Stimulated activated CD4-positive, alpha-beta T cell treated with anti-CD3 and anti-CD28 coated beads, TNF-alpha, amount 100 ng/mL, for 48 hours (primary cell): ENCODE measurements around the gene ADAMTS17.

Experiments
- DNase-seq, 3 donors: peaks; one replicate each; pipeline ENCODE4 v3.0.0-alpha.2; 2020; ENCODE audit warnings: low read depth in 3 of 3

The ADAMTS17 gene

GRCh38 chr15:100221471-100222348, 120.1 kb downstream of the ADAMTS17 start:
- no peak for DNase-seq

DNA sequence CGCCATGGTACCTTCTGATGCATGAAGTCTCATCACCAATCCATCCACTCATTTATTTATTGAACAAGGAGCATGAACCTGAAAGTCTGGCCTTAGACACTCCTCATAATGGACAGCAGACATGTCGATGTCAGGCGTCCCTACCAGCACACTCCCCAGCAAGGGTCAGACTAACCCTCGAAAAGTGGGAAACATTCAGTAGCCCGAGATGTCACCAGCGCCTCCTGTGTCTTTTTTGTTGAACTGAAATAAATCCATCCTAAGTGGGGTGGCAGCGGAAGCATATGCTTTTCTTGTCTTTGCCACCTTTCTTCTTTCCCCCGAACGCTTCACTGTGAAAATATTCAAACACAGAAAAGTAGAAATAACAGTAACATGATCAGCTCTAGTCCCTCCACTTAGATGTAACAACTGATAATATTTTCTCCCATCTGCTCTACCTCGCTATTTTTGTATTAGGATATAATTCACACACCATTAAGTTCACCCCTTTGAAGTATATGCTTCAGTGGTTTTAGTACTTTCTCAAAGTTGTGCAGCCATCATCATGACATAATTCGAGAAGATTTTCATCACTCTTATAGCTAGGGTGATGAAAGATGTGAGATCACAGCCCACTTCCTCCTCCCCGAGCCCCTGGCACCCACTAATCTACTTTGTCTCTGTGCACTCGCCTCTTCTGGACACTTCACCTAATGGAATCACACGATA, 121.6 kb downstream of the ADAMTS17 start:
- no peak for DNase-seq

GRCh38 chr15:100218434-100218833, 123.3 kb downstream of the ADAMTS17 start:
- no peak for DNase-seq

GRCh38 chr15:100216182-100216581, 125.6 kb downstream of the ADAMTS17 start:
- DNase-seq, result no peak

- DNase-seq, result no peak
Observed at GRCh38 chr15:100215843-100216169, 126.0 kb downstream of the ADAMTS17 start.

DNA sequence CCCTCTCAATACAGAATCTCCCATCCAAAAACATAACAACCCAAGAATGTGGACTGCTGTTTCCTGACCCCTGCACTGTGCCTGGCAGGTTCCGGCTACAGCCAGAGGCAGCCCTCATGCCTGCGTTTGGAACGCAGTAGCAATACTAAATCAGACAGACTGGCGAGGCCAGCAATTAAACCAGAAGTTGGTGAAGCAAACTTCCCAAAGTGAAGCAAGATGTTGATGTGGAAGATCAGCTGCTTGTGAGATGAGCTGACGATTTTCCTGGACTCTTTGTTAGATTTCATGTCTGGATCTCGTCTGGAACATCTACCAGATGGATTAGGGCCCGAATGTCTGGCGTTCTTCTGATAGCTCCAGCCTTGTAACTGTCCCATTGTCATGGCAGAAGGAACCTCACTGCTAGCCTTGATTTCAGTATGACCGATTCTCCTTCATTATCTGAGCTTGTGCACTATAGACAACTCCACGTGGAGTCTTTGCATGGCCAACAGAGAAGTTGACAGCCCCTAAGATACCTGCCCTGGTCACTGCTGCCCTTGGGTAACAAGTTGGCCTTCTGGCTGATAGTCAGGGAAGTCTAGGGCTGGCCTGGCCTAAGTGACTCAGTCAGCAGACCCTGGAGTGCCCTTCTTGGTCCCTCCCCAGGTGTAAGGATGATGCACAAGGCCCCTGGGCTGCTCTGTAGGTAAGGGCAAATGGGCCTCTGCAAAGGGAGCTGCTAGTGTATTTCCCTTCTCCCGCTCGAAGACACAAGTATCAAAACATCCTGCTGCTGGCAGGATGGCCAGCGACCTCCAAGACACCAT, 126.5 kb downstream of the ADAMTS17 start:
- no peak for DNase-seq

GRCh38 chr15:100211855-100212850, 129.6 kb downstream of the ADAMTS17 start:
- DNase-seq, result no peak

DNA sequence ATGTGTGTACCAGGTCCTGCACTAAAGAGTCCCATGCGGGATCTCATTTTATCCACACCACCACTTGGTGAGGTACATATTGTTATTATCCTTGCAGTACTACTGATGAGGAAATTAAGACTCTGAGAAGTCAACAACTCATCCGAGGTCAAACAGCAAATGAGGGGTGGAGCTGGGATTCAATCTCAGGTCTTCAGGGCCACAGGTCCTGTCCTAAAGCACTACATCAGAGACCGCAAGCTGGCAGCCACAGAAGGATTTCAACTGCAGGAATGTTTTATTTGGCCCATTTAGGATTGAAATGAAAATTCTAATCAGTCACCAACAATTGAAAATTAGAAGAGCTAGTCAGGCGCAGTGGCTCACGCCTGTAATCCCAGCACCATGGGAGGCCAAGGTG, 131.4 kb downstream of the ADAMTS17 start:
- DNase-seq, result no peak

DNA sequence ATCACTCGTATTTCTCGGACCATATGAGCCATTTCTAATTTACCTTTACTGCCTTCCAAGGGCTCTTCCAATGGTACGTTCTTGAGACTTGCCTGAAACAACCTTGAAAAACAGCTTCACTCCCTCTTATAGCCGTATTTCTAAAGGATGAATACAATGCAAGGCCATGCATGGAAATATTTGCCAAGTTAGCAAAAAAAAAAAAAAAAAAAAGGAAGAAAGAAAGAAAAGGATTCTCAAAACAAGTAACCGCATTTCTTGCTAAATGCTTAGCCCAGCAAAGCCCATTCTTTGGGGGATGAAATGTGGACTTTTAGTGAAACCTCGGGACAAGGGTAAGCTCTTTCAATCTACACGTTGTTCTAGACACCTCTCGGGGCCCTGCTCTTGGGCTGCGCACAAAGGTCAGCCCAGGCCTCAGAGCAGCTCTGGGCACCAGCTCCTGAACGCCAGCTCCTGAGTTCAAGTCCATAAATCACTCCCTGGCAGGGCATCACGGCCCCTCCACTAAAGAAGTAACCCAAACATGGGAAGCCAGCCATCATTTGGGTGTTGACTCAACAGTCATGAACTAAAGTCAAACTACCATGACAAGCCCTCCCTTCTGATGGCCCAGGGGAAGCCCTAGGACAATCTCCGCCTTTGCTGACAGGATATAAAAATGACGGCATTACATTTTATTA, 132.7 kb downstream of the ADAMTS17 start:
- no peak for DNase-seq

DNA sequence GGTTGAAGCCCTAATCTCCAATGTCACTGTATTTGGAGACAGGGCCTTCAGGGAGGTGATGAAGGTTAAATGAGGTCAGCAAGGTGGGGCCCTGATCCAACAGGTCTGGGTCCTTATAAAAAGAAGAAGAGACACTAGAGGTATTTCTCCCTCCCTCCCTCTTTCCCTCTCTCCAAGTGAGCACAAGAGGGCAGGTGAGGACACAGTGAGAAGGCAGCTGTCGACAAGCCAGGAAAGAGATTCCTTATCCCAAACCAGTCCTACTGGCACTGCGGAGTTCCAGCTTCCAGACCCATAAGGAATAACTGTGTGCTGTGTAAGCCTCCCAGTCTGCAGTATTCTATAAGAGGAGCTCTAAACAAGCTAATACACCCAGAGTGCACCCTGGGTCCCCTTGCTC, 134.7 kb downstream of the ADAMTS17 start:
- DNase-seq, result no peak

GRCh38 chr15:100206643-100207042, 135.1 kb downstream of the ADAMTS17 start:
- no peak for DNase-seq

- no peak for DNase-seq
Observed at GRCh38 chr15:100205549-100206295, 136.1 kb downstream of the ADAMTS17 start.

- no peak for DNase-seq
Observed at GRCh38 chr15:100204771-100205170, 137.0 kb downstream of the ADAMTS17 start.

- DNase-seq, result no peak
Observed at GRCh38 chr15:100204211-100204610, 137.6 kb downstream of the ADAMTS17 start.

- no peak for DNase-seq
Observed at GRCh38 chr15:100202309-100202960, 139.3 kb downstream of the ADAMTS17 start.

DNA sequence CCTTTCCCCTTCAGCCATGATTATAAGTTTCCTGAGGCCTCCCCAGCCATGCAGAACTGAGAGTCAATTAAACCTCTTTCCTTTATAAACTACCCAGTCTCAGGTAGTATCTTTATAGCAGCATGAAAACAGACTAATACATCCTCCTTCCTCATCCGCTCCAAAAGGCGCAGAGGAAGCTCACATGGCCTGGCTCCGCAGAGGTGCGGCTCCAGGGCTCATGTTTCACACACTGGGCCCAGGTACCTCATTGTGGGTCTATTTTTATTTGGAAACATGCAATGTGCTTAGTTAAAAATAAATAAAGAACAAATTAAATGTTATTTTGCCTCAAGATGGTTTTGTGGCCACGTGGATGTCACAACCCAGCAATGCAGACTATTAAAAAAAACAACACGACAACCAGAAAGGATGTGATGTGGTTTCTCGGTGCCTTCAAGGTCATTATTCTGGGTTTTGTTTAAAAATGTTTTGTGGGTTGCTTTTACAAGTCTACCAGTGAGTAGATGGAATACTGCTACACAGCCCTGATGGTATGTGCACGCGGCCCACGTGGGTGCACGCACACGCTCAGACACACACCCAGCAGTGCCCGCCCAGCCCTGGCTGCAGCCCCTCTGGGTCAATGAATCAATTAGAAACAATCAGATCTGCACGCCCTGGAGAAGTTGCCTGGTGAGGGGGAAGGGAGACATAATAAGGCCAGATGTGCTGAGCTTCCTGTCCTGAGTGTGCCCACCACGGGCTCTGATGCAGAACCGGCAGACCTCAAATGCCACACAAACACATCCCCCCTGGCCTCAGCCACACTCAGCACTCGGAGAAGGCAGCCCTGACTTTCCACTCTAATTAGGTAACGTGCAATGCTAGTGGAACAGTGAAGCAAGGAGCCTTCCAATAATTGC, 140.1 kb downstream of the ADAMTS17 start:
- no peak for DNase-seq

- DNase-seq, result no peak
Observed at GRCh38 chr15:100200287-100200880, 141.4 kb downstream of the ADAMTS17 start.
